Measurements from ENCODE around the gene EFCAB14.
A peak's percentile ranks its signal among the peaks of the same experiment; 100 is the strongest.
"Not testable (repeated sequence)": the region's sequence is repeated elsewhere in the genome, so short reads cannot be mapped to it uniquely, and the experiment has no call there.

The EFCAB14 gene

DNA sequence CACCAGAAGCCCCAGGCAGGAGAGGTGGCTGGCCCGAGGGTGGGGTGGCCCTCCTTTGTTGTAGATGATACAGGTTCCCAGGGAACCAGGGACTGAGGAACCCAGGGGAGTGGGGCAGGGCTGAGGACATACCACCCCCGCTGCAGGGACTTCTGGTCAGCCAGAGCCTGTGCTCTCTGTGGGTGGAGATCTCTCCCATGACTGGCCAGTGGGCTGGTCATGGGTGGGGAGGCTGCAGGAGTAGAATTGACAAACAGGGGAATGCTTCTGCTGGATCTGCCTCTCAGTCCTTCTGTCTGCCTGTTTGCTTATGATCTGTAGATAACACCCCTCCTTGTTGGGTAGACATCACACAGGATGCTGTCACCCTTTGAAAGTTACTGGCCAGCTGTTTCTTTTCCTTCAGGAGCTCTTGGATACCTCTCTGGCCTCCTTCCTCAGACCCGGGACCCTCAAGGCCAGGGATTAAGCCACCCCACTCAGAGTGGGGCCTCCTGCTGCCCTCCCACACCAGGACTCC lies 2.8 kb upstream of the EFCAB14 start:
- no peak for DNase-seq (ENCODE audit: low read depth)

DNA sequence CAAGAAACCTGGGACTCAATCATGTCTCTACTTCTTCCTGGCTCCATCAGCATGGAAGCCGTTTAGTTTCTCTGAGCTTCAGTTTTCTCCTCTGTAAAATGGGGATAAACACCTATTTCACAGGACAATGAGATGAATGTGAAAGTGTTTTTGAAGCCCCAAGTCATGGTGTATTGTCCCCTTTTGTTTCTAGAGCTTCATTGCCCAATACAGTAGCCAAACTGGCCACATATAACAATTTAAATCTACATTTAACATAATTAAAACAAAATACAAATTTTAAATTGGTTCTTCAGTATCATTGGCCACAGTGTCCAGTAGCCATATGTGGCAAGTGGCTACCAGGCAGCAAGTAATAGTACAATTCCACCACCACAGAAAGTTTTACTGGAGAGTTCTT lies 2.3 kb upstream of the EFCAB14 start:
- no peak for DNase-seq (ENCODE audit: low read depth)

DNA sequence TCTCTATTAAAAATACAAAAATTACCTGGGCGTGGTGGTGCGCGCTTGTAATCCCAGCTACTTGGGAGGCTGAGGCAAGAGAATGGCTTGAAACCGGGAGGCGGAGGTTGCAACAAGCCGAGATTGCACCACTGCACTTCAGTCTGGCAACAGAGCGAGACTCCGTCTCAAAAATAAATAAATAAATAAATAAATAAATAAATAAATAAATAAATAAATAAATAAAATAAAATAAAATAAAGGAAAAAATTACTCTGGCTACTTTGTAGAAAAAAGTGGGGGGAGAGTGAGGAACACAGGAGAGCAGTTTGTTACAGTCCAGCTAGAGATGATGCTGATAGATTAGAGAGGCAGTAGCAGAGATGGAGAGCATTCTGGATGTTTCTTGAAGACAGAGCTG lies 1.4 kb upstream of the EFCAB14 start:
- DNase-seq (ENCODE audit: low read depth): not testable (repeated sequence)

DNA sequence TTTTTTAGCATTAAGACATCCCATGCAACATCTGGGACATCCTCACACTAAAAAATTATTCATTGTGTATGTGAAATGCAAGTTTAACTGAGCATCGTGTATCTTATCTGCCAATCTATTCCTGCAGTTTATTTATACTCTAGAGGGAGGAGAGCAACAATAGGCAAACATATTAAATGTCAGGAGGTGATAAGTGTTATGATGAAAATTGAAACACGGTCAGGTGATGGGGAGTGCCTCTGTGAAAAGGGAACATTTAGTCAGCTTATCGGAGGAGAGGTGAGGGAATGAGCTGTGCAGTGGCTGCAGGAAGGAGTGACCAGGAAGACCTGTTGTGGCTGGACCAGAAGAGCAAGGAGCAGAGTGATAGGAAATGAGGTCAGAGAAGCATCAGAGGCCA lies 775 bp upstream of the EFCAB14 start:
- DNase-seq (ENCODE audit: low read depth): no peak

DNA sequence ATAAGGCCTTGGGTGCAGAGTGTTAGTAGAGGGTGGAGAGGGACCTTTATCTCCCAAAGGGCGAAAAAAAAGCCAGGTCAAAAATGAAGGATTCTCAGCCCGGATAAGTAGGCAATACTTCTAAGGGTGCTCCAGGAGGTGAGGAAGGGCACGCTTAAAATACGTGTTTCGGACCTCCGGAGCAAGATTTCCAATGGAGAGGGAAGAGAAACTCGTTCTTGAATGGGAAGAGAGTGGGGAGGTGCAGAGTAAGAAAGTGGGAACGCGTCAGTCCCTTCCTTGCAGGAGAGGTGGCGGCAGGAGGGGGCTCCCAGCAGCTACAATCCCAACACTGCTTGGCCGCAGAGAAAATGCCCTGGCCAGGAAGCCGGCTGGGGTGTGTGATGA lies 581 bp downstream of the EFCAB14 start:
- no peak for DNase-seq (ENCODE audit: low read depth)

DNA sequence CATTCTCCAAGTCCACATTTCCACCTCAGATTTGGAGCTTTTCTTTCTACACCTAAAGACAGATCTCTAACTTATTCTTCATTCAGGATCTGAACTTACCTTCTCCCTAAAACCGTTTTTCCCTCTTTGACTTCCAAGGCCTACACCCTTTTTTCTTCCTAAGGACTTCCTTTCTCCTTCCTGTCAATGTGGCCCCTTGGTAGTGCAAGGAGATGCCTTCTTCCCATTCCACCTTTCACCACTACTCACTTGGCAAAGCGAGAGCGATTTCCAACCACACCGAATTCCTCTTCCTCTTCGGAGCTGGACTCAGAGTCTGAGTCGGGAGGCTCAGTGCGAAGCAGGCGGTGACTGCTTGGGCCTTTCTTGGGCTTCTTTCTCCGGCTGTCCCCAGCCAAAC lies 1.3 kb downstream of the EFCAB14 start:
- DNase-seq (ENCODE audit: low read depth): no peak

DNA sequence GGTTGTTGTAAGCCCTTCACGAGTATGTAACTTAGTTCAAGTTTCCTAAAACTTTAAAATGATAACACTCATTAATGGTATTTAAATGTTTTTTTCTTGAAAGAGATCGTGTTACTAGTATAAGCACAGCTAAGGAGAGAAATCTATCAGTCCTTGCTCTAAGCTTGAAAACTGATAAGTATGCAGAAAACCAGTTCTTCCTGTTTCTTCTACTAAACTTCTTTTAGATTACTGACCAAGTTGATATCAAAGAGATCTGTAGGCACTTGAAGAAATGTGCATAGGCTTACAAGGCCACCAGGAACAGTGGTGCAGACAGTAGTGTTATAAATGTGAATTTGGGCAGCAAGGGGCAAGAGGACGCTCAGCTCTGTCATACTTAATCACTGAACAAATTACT lies 3.9 kb downstream of the EFCAB14 start:
- DNase-seq (ENCODE audit: low read depth): no peak

DNA sequence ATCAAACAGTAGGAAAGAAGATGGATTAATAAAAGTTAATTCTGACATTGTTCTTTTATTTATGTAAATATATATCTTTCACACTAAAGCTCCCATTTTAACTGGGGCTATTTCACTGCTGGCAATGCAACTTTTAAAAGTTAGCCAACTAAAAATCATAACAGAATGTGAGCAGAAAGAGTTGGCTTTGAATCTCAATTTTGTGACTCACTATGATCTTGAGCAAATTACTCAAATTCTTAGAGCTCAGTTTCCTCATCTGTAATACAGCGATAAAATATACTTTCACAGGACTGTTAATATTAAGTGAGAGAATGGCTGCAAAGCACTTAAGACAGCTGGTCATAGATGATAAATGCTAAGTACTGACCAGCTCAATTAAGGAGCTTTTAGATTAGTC lies 10.8 kb downstream of the EFCAB14 start:
- DNase-seq (ENCODE audit: low read depth): peak; percentile 44

DNA sequence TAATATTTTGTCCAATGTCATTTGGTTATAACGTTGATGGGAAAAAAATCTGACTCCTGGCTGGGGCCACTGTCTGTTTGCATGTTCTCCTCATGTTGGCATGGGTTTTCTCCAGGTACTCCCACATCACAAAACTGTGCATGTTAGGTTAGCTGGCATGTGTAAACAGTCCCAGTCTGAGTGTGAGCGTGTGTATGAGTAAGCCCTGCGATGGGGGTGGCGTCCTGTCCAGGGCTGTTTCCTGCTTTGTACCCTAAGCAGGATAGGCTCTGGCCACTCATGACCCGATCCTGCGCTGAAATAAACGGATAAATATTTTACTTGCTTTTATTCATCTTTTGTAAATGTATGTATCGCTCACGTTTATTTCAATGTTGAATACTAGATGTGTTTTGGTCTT lies 13.5 kb downstream of the EFCAB14 start:
- no peak for DNase-seq (ENCODE audit: low read depth)

DNA sequence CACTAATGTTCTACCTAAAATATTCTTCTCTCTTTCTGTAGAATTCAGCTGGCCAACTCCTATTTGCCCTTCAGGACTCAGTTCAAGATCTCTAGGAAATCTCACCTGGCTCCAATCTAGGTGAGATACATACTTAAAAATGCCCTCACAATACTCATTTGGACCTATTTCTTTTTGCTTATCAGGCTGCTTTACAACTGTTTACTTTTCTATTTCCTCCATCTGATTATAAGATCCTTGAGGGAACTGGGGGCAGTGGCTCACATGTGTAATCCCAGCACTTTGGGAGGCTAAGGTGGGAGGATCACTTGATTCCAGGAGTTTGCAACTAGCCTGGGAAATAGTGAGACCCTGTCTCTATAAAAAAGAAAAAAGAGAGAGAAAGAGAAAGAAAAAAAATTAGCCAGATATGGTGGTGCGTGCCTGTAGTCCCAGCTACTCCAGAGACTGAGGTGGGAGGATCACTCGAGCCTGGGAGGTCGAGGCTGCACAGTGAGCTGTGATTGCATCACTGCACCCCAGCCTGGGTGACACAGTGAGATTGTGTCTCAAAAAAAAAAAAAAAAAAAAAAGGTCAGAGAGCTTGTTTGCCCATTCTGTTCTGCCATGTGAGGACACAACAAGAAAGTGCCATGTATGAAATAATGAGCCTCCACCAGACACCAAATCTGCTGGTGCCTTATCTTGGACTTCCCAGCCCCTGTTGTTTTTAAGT lies 14.8 kb downstream of the EFCAB14 start:
- DNase-seq (ENCODE audit: low read depth): no peak

DNA sequence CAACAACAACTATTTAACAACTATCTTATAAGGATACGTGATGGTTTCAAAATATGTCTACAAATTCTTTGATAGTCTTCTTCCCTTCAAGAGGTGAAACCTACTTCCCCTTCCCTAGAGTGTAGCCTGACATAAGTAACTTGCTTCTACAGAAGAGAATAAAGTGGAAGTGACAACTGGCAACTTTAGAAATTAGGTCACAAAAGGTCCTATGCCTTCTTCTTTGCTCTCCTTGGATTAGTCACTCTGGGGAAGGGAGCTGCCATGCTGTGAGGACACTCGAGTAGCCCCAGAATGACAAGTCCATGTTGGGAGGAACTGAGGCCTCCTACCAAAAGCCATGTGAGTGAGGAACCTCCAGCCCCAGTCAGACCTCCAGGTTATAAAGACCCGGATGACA lies 19.2 kb downstream of the EFCAB14 start:
- DNase-seq (ENCODE audit: low read depth): no peak

DNA sequence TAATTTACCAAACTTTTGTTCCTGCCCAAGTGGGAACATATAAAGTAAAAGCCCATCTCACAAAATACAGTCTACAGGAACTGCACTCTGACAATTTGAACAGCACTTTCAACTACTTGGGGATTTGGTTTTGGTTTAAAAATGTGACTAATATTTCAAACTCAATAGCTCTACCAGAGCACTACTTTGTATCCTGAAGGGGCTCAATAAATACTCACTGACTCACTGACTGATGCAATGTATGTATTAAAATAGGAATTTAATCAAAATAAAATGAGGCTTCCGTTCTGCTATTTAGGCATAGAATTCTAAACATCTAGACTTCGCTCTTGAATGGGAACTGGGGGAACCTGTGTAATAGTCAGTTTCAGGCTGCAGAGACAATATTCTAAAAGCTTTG lies 21.9 kb downstream of the EFCAB14 start:
- DNase-seq (ENCODE audit: low read depth): no peak

DNA sequence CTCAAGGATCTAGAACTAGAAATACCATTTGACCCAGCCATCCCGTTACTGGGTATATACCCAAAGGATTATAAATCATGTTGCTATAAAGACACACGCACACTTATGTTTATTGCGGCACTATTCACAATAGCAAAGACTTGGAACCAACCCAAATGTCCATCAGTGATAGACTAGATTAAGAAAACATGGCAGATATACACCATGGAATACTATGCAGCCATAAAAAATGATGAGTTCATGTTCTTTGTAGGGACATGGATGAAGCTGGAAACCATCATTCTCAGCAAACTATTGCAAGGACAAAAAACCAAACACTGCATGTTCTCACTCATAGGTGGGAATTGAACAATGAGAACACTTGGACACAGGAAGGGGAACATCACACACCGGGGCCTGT lies 24.2 kb downstream of the EFCAB14 start:
- not testable (repeated sequence) for DNase-seq (ENCODE audit: low read depth)

DNA sequence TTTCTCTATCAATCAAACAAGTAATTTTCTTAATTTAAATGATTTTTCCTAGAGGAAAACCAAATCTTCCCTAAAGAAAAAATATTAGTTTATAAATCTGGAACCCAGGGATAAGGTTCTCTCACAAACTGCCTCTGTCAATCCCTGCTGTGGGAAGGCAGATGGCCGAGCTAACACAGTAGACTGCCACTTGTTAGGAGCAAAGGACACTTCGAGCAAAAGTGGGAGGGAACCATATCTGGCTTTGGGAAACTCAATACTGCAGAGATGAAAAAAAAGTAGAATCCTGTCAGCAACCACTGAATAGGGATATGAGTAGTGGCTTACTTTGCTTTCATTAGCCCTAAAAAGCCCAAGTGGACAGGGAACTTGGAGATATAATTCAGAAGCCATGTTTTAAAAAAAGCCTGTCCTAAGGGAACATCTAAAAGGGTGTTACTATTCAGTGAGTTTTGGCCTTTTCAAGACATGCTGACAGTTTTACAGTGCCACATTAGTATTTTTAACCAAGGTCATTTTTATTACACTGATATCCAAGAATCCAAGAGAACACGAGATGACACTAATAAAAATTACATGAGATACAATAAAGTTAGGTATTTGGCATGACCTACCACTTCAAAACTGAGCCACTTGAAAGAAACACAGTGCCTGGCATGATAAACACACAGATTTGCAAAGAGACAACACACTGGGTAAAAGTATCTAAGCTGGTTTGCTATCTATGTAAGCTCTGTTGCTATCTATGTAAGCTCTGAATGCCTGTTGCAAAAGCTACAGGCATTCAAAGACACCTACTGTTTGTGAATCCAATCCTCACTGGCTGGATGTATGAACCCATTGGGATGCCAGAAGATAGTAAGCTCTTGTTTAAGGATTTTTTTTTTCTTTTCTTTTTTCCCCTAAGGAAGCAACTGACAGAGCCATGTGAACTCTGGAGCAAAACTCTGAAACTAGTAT lies 25.8 kb downstream of the EFCAB14 start:
- no peak for DNase-seq (ENCODE audit: low read depth)

DNA sequence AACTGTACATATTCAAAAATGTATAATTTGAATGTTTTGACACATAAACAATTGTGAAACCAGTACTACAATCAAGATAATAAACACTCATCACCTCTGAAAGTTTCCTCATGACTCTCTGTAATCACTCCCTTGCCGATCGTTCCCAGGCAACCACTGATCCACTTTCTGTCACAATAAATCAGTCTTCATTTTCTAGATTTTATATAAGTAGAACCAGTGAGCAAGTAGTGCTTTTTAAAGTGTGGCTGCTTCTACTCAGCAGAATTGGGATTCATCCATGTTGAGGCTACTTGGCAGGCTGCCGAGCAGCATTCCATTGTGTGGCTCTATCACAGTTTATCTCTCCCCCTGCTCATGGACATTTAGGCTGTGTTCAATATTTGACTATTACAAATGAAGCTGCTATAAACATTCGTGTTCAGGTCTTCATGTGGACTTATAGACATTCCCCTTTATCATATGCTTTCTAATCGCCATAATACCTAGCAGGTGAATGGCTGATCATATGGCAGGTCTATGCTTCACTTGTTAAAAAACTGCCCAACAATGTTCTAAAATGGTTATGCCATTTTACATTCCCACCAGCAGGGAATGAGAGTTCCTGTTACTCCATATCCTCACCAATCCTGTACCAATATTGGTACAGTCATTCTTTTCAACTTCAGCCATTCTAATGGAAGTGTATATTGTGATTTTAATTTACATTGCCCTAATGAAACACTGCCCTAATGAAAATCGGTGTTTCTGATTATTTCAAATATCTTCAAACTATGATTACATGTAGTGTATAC lies 26.7 kb downstream of the EFCAB14 start:
- no peak for DNase-seq (ENCODE audit: low read depth)

DNA sequence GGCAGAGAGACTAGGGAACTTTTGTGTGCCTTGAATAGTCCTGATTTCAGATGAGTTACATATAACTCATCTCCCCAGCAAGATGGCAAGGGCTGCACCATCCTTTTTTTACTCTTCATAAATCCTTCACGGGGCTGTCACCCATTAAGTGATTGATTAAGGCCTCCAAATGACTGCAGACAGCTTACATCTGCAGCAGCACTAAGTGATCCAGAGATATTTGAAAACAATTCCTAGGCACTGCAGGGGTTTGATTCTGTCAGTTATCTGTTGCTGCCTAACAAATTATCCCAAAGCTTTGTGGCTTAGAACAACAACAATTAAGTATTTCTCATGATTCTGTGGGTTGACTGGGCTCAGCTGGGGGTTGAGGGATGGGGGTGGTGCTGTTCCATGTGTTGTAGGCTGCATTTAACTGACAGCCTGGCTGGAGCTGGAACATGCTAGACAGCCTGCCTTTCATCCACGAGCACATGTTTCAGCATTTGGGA lies 27.9 kb downstream of the EFCAB14 start:
- DNase-seq (ENCODE audit: low read depth): no peak

DNA sequence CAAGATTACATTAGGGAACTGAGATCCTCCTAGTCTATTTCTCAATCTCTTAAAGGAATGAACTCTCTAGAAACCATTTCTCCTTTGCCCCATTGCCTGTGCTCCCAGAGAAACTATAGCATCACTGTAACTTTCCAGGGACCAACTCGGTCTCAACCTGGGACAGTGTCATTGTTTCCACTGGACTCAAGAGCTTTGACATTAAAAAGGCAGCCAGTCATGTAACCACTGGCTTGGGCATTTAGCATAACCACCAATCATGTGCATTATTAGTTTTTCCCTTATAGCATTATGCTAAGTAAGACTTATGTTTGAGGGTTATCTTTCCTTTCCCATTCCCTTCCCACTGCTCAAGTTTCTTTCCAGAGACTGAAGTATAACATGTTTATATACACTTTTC lies 29.0 kb downstream of the EFCAB14 start:
- DNase-seq (ENCODE audit: low read depth): no peak

DNA sequence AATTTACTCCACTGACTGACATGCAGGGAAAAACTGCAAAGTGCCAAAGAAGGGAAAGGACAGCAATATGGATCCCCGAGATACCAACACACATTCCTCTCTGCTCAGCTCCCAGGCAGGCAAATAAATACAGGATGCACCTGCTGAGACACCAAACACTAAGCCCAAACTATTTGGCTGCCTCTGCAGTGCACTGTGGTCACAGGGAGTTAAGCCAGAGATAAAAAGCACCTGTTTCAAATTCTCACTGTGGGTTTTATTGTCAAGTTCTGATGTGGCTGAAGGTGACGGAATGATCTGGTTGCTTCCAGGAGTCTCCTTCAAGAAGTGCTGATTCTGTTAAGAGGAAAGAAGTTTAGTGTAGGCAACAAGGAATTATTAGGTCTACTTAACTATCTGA lies 29.6 kb downstream of the EFCAB14 start:
- no peak for DNase-seq (ENCODE audit: low read depth)

DNA sequence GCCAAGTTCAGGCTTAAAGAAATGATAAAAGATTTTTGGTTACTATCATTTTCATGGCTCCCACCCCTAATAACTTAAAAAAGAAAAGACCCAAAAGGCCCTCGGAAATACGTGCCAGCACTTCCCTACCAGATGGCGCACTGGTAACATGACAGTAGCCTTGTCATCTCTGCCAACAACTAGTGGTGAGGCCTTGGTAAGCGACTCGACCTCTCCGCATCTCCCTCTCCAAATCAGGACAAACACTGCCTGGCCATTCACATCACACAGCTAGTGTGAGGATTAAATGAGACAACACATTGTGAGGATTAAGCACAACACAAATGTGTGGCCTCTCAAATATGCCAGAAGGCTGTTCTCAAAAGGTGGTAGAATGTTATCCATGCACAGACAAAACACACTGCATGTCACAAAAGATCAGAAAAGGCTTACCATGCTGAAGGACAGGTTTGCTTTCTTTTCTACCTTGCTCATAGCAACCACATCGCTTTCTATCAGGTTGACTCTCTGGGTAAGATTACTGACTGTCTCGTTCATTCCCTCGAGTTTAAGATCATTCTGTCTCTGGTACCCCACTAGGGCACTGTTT lies 30.9 kb downstream of the EFCAB14 start:
- DNase-seq (ENCODE audit: low read depth): no peak

DNA sequence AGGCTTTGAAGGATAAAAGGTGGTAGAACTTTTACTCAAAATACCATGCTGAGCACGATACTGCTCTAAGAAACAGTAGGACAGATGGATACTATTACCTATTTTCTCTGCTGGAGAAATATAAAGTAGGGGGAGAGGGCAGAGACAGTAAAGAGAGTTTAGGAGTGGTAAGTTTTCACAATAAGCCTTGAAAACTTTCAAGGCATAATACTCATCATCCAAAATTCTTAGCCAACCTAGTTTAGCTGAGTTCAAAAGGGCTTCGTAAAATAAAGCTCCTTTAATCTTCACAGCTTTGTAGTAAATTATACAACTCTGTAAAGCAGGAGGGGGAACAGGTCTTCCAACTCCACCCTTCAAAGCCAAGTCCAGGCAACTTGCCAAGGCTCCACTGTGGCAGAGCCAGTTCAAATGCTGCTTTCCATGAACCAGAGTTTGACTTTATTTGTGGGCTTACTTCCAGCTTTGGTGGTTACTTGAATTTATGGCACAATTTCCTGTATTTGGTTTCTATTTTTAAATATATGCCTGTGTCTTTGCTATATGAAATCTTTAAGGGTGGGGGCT lies 31.7 kb downstream of the EFCAB14 start:
- DNase-seq (ENCODE audit: low read depth): peak; percentile 26

DNA sequence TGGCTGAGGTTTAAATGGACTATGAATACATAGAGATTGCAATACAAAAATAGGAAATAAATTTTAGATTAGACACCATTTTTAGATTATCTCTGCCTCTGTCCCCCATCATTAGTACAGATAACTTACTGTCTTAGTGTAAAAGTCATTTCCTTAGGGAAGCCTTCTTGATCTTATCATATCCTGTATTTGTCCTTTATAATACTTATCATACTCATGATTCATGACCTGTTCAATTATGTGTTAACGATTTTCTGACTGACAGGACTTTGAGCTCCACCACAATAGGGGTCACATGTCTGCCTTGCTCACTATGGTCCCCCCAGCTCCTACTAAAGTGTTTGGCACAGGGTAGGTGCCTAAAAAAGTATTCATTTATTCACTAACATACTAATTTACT lies 32.7 kb downstream of the EFCAB14 start:
- no peak for DNase-seq (ENCODE audit: low read depth)

All from fibroblast of gingiva (primary cell).